Astrocyte of the spinal cord (primary cell): ENCODE data around the gene TBC1D22A.
"Not testable (repeated sequence)": the region's sequence is repeated elsewhere in the genome, so short reads cannot be mapped to it uniquely, and the experiment has no call there.

ENCODE experiments used
- DNase-seq: peaks from one replicate; pipeline ENCODE4 v3.0.0; 2011; ENCODE audit warnings: low read depth, low spot score
- H3K4me3 ChIP-seq: 2 replicates; pipeline ENCODE4 v1.5.1; 2011; ENCODE audit warnings: low read depth, mild to moderate bottlenecking, low read length, moderate library complexity
- in situ Hi-C: cut with HindIII; loops from 2 replicates; pipeline ENCODE4 v1.10.0; 2017; ENCODE audit warnings: low sequenced_read_pairs
- TF ChIP-seq, protein P1 (sequence below): IDR thresholded peaks from 2 replicates; pipeline ENCODE4 v1.5.1; 2012; ENCODE audit warnings: low read depth, mild to moderate bottlenecking, low read length, inconsistent platforms

TBC1D22A gene

GRCh38 chr22:47114813-47115517 is 352.5 kb downstream of the TBC1D22A start:
- in situ Hi-C loops: no loop called here
- no peak for DNase-seq
- TF ChIP-seq, protein P1, sequence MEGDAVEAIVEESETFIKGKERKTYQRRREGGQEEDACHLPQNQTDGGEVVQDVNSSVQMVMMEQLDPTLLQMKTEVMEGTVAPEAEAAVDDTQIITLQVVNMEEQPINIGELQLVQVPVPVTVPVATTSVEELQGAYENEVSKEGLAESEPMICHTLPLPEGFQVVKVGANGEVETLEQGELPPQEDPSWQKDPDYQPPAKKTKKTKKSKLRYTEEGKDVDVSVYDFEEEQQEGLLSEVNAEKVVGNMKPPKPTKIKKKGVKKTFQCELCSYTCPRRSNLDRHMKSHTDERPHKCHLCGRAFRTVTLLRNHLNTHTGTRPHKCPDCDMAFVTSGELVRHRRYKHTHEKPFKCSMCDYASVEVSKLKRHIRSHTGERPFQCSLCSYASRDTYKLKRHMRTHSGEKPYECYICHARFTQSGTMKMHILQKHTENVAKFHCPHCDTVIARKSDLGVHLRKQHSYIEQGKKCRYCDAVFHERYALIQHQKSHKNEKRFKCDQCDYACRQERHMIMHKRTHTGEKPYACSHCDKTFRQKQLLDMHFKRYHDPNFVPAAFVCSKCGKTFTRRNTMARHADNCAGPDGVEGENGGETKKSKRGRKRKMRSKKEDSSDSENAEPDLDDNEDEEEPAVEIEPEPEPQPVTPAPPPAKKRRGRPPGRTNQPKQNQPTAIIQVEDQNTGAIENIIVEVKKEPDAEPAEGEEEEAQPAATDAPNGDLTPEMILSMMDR: no peak
- no peak overlapping the region for H3K4me3 ChIP-seq

- no peak for DNase-seq
- in situ Hi-C loops: no loop called here
- TF ChIP-seq, protein P1: no peak
- H3K4me3 ChIP-seq: no peak overlapping the region
These were observed 353.1 kb downstream of the TBC1D22A start for GRCh38 chr22:47115518-47115890.

DNA sequence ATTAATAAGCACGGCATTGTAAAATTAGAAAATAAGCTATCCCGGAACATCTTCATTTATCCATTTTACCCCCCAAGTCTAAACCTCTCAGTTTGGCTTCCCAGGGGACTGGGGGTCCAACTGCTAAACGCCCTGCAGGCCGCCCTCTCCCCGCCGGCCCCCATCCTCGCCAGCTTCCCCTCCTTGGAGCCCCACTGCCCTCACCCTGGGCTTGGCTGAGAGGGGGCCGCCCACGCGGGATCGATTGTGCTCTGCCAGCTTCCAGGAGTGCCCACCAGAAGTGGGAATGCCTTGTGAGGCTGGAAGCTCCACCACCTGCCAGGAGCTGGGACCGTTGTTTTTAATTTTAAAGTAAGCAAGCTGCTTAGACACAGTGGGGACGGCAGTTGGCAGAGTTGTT is 353.5 kb downstream of the TBC1D22A start:
- TF ChIP-seq, protein P1: no peak
- in situ Hi-C loops: no loop called here
- no peak overlapping the region for H3K4me3 ChIP-seq
- DNase-seq: no peak

DNA sequence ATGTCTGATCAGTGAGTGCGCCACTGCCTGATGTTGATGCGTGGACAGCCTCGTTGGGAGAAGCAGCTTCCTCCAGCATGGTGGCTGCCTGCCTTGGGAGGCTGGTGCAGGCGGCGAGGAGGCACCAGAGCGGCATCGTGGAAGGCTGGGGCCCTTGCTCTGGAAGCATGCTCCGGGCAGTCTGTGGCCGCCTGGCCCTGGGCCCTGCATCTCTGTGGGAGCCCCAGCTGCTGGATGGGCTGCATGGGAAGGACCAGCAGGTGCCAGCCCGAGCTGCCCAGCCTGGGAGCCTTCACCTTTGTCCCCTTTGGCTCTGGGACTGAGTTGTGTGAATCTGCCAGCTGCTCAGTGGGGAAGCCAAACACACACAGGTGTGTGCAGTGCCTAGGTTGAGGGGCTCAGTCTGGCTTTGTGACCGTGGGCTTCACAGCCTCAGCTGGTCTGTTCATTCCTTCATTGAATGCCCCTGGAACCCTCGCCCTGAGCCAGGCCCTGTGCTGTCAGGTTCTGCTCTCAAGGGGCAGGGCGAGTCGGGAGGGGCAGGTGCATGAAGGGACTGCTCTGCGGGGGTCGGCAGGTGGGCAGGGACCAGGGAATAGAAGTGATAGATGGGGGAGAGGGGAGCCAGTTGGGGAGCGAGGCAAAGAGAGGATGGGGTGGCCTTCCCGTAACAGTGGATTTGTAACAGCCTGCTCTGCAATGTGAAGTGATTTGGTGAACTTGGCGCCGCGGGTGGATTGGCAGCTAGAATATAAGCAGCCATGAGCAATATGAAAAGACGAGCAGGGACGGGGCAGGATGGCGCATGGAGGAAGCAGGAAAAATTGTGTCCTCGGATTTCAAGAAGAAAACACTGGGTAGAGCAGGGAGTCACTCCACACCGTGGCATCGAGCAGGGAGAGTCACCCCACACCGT is 354.2 kb downstream of the TBC1D22A start:
- TF ChIP-seq, protein P1: no peak
- DNase-seq: no peak
- in situ Hi-C loops: no loop called here
- no peak overlapping the region for H3K4me3 ChIP-seq

DNA sequence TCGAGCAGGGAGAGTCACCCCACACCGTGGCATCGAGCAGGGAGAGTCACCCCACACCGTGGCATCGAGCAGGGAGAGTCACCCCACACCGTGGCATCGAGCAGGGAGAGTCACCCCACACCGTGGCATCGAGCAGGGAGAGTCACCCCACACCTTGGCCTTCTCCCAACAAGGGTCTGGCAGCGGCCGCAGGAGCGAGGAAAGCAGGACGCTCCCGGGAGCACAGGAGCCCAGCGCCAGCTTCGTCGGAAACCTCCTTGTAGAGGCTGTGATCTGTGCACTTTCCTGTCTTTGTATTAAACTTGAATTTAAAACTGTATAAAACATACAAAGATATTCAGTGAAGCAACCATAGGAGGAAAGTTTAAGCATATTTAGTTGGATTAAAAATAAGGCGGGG is 355.0 kb downstream of the TBC1D22A start:
- H3K4me3 ChIP-seq, in situ Hi-C loops, DNase-seq: not testable (repeated sequence)

DNA sequence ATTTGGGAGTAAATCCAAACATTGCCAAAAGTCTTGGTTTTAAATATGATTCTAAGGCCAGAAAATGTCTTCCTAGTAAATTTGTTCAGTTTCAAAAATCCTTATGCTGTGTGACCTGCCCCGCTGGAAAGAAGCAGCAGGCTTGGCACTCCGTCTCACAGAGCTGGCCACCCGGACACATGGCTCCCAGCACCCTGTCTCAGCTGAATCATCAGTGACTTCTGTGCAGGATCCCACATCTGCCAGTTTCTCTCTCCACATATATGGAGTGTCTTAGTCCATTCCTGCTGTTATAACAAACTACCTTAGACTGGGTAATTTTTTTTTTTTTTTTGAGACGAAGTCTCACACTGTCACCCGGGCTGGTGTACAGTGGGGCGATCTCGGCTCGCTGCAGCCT is 356.7 kb downstream of the TBC1D22A start:
- TF ChIP-seq, protein P1: no peak
- H3K4me3 ChIP-seq: no peak overlapping the region
- in situ Hi-C loops: no loop called here
- no peak for DNase-seq

DNA sequence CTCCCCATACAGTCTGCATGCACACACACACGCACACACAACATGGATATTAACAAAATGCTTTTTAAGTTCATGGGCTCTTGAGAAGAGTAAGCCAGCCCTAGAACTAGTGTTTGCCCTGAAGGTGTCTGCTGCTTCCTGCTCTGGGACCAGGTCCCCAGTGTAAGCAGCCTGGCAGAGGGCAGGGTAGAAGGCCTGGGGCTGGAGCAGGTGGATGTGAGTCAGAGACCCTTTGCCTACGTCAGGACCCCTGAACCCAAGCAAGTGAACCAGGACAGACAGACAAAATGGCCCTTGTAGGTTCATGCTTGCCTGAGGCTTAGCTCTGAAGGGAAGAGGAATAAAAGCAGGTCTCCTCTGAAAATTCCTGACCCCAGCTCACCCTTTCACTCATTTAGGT is 357.9 kb downstream of the TBC1D22A start:
- H3K4me3 ChIP-seq: no peak overlapping the region
- TF ChIP-seq, protein P1: no peak
- in situ Hi-C loops: no loop called here
- DNase-seq: no peak
